HG03139 (cell line): Measurements from ENCODE around the gene RSBN1.
"Not testable (repeated sequence)": the region's sequence is repeated elsewhere in the genome, so short reads cannot be mapped to it uniquely, and the experiment has no call there.

Source experiments
- ATAC-seq: cut with Tn5 transposase; IDR thresholded peaks from one replicate; pipeline ENCODE4 v1.9.1; 2021; ENCODE audit not compliant: unreplicated experiment

Gene RSBN1

GRCh38 chr1:113811888-113812660 lies at the start of gene RSBN1:
Gene RSBN1, minus strand, starts transcription at chr1:113812476. Its CDS starts 64 bp downstream, at chr1:113812412.
- ATAC-seq: peak; percentile 95

- no peak for ATAC-seq
Measured at GRCh38 chr1:113861641-113862040, 49.4 kb upstream of the RSBN1 start.

- ATAC-seq: no peak
Measured at GRCh38 chr1:113860891-113861290, 48.6 kb upstream of the RSBN1 start.

GRCh38 chr1:113859478-113860175 lies 47.4 kb upstream of the RSBN1 start:
- ATAC-seq: peak; percentile 81

- ATAC-seq: no peak
Measured at GRCh38 chr1:113858982-113859381, 46.7 kb upstream of the RSBN1 start.

- ATAC-seq: no peak
Measured at GRCh38 chr1:113858418-113858817, 46.1 kb upstream of the RSBN1 start.

GRCh38 chr1:113857776-113858175 lies 45.5 kb upstream of the RSBN1 start:
- ATAC-seq: no peak

GRCh38 chr1:113856401-113856790 lies 44.1 kb upstream of the RSBN1 start:
- ATAC-seq: no peak

- no peak for ATAC-seq
Measured at GRCh38 chr1:113855630-113856400, 43.5 kb upstream of the RSBN1 start.

- no peak for ATAC-seq
Measured at GRCh38 chr1:113854234-113854633, 42.0 kb upstream of the RSBN1 start.

GRCh38 chr1:113852694-113853093 lies 40.4 kb upstream of the RSBN1 start:
- not testable (repeated sequence) for ATAC-seq

- no peak for ATAC-seq
Measured at GRCh38 chr1:113850127-113850796, 38.0 kb upstream of the RSBN1 start.

- ATAC-seq: no peak
Measured at GRCh38 chr1:113849072-113849471, 36.8 kb upstream of the RSBN1 start.

- no peak for ATAC-seq
Measured at GRCh38 chr1:113846391-113847035, 34.2 kb upstream of the RSBN1 start.

- ATAC-seq: no peak
Measured at GRCh38 chr1:113836534-113836933, 24.3 kb upstream of the RSBN1 start.

- no peak for ATAC-seq
Measured at GRCh38 chr1:113835686-113836290, 23.5 kb upstream of the RSBN1 start.

GRCh38 chr1:113834716-113835115 lies 22.4 kb upstream of the RSBN1 start:
- no peak for ATAC-seq

GRCh38 chr1:113830039-113830438 lies 17.8 kb upstream of the RSBN1 start:
- ATAC-seq: no peak

GRCh38 chr1:113821916-113822315 lies 9.6 kb upstream of the RSBN1 start:
- no peak for ATAC-seq

- no peak for ATAC-seq
Measured at GRCh38 chr1:113818578-113818977, 6.3 kb upstream of the RSBN1 start.
